Gastrocnemius medialis (tissue), 4 donors: ENCODE measurements around the gene WASHC2A. TPM values are rescaled to one million over a fixed set of nuclear protein-coding genes. Genes with fewer than 3 reads are reported as not detected.
"Not testable (repeated sequence)": the region's sequence is repeated elsewhere in the genome, so short reads cannot be mapped to it uniquely, and the experiment has no call there.

Source experiments
- ATAC-seq, 2 donors: fragments of 150-250 bp; one replicate each; pipeline ENCODE4 v1.9.1; 2016
- DNase-seq, 2 donors: peaks; one replicate each; pipeline ENCODE4 v3.0.0-alpha.2; 2019
- H3K27ac ChIP-seq, 4 donors: fragments of 200-600 bp; sonication (generic); 1 replicate in 1 of 4; 2 replicates in 3 of 4; pipeline ENCODE4 v1.5.1; 2016 to 2018; ENCODE audit warnings: mild to moderate bottlenecking in 2 of 4, moderate library complexity in 1 of 4
- H3K27me3 ChIP-seq, 3 donors: fragments of 200-600 bp; sonication (generic) in 2 of 3; 1 replicate in 1 of 3; 2 replicates in 2 of 3; pipeline versions ENCODE4 v1.5.1 to v1.6.0; 2016 to 2019; ENCODE audit warnings: mild to moderate bottlenecking in 1 of 3, moderate library complexity in 1 of 3
- H3K36me3 ChIP-seq, 2 donors: fragments of 200-600 bp; sonication (generic) in 1 of 2; one replicate each; pipeline ENCODE4 v1.5.1; 2017 to 2018
- H3K4me1 ChIP-seq, 2 donors: fragments of 200-600 bp; sonication (generic) in 1 of 2; one replicate each; pipeline ENCODE4 v1.5.1; 2016 to 2017; ENCODE audit warnings: mild to moderate bottlenecking in 2 of 2
- H3K4me3 ChIP-seq, 4 donors: fragments of 200-600 bp; sonication (generic) in 3 of 4; 1 replicate in 1 of 4; 2 replicates in 3 of 4; pipeline ENCODE4 v1.5.1; 2016 to 2019; ENCODE audit warnings: mild to moderate bottlenecking in 2 of 4
- H3K9me3 ChIP-seq, 3 donors: fragments of 200-600 bp; sonication (generic) in 2 of 3; 1 replicate in 1 of 3; 2 replicates in 2 of 3; pipeline ENCODE4 v1.5.1; 2016 to 2019
- in situ Hi-C, 4 donors: fragments of 200-750 bp; cut with MboI; loops; one replicate each; pipeline versions ENCODE4 v1.15.0 to v1.8.0; 2017; ENCODE audit warnings: low sequenced_read_pairs in 4 of 4
- intact Hi-C: fragments of 100-400 bp; cut with DNase I; formaldehyde crosslinking; loops from one replicate; pipeline ENCODE4 v1.15.1; 2023; ENCODE audit warnings: low total_unique reads
- total RNA-seq, 4 donors: library from RNA; depleted of rRNA; stranded (reverse); fragments of >200 nt; gene quantifications; one replicate each; pipeline versions ENCODE4 v1.1.0 to v1.2.3, GENCODE V29; 2016

WASHC2A gene
- total RNA-seq, 4 donors from 2014 or later: 19.7 to 24.9 (median 22.3) TPM

GRCh38 chr10:50174788-50175525, 107.2 kb downstream of the WASHC2A start:
- H3K27me3 ChIP-seq, H3K36me3 ChIP-seq, H3K4me3 ChIP-seq, H3K4me1 ChIP-seq, ATAC-seq, DNase-seq, intact Hi-C loops, in situ Hi-C loops, H3K27ac ChIP-seq, H3K9me3 ChIP-seq: not testable (repeated sequence)

Other genes with a start within 250 kb of the WASHC2A start
- 10 to 100 TPM; 14.3 to 18.9 (median 16.8) TPM for gene PARG, start 125.9 kb upstream of the WASHC2A start, total RNA-seq
- gene TIMM23B, start 125.9 kb upstream of the WASHC2A start, total RNA-seq: 10 to 100 TPM; 17.2 to 33.4 (median 19.0) TPM
- gene AGAP6, start 79.5 kb upstream of the WASHC2A start, total RNA-seq: 10 to 100 TPM in 1 of 4 donors, 1 to 10 TPM in 3; 2.9 to 13.0 (median 5.0) TPM
- gene ASAH2, start 183.6 kb downstream of the WASHC2A start, total RNA-seq: 1 to 10 TPM in 2 of 4 donors, under 1 TPM in 2; 0.10 to 1.9 (median 0.86) TPM